Gastroesophageal sphincter (tissue), 4 donors: ENCODE data around the gene CLPTM1L. TPM values are rescaled to one million over a fixed set of nuclear protein-coding genes. Genes with fewer than 3 reads are reported as not detected.

Experiments
- ATAC-seq: fragments of 150-250 bp; one replicate; pipeline ENCODE4 v1.9.1; 2016; ENCODE audit warnings: mild to moderate bottlenecking, moderate library complexity
- H3K27ac ChIP-seq, 4 donors: fragments of 200-600 bp; sonication (generic) in 3 of 4; 1 replicate in 3 of 4; 2 replicates in 1 of 4; pipeline ENCODE4 v1.5.1; 2016 to 2019
- H3K27me3 ChIP-seq: fragments of 200-600 bp; sonication (generic); one replicate; pipeline ENCODE4 v1.5.1; 2019
- H3K36me3 ChIP-seq, 2 donors: fragments of 200-600 bp; sonication (generic); one replicate each; pipeline ENCODE4 v1.5.1; 2019; ENCODE audit warnings: control low read depth in 1 of 2
- H3K4me1 ChIP-seq, 3 donors: fragments of 200-600 bp; sonication (generic); 1 replicate in 2 of 3; 2 replicates in 1 of 3; pipeline ENCODE4 v1.5.1; 2016 to 2019; ENCODE audit warnings: control low read depth in 2 of 3
- H3K4me3 ChIP-seq, 2 donors: fragments of 200-600 bp; sonication (generic); one replicate each; pipeline ENCODE4 v1.5.1; 2019; ENCODE audit warnings: mild to moderate bottlenecking in 1 of 2, moderate library complexity in 1 of 2
- H3K9me3 ChIP-seq, 3 donors: fragments of 200-600 bp; sonication (generic); one replicate each; pipeline ENCODE4 v1.5.1; 2017 to 2019; ENCODE audit warnings: control low read depth in 2 of 3
- EP300 ChIP-seq: sonication (generic); formaldehyde crosslinking; IDR thresholded peaks from one replicate; pipeline ENCODE4 v1.6.1; 2017; ENCODE audit warnings: antibody characterized with exemption, mild to moderate bottlenecking
- POLR2A ChIP-seq, 2 donors: fragments of 450-650 bp; IDR thresholded peaks; one replicate each; pipeline ENCODE4 v1.6.1; 2017; ENCODE audit warnings: antibody characterized with exemption in 2 of 2, mild to moderate bottlenecking in 2 of 2, moderate library complexity in 1 of 2
- POLR2AphosphoS5 ChIP-seq: sonication (generic); formaldehyde crosslinking; IDR thresholded peaks from one replicate; pipeline ENCODE4 v1.6.1; 2017; ENCODE audit warnings: antibody characterized with exemption
- WGBS, 2 donors: methylation state at CpG; one replicate each; pipeline ENCODE4 v1.1.5; 2018; ENCODE audit warnings: low coverage in 1 of 2; 5-methylcytosine and 5-hydroxymethylcytosine counted together
- total RNA-seq, 4 donors: library from RNA; depleted of rRNA; stranded (reverse); fragments of >200 nt; gene quantifications; one replicate each; pipeline ENCODE4 v1.1.0, GENCODE V29; 2016
- TF ChIP-seq, protein P1 (sequence below), 4 experiments: fragments of 200-600 bp in 2 of 4; fragments of 450-650 bp in 2 of 4; sonication (generic) in 1 of 4; IDR thresholded peaks; one replicate each; pipeline ENCODE4 v1.5.1; 2017 to 2019; ENCODE audit warnings: antibody characterized with exemption in 4 of 4, mild to moderate bottlenecking in 2 of 4, moderate library complexity in 2 of 4

CLPTM1L gene
- total RNA-seq, 4 donors from 2014 or later: 83.9 to 131 (median 92.2) TPM

GRCh38 chr5:1322036-1322900, 22.6 kb downstream of the CLPTM1L start:
- 85 to 100% methylated on average over 3 to 4 of the region's 22 CpGs for WGBS, 2 donors
- H3K36me3 ChIP-seq: peaks cover 0 to 99% of the 10 kb centered on the region in 2 donors
- no peaks in the 10 kb centered on the region for H3K27me3 ChIP-seq

DNA sequence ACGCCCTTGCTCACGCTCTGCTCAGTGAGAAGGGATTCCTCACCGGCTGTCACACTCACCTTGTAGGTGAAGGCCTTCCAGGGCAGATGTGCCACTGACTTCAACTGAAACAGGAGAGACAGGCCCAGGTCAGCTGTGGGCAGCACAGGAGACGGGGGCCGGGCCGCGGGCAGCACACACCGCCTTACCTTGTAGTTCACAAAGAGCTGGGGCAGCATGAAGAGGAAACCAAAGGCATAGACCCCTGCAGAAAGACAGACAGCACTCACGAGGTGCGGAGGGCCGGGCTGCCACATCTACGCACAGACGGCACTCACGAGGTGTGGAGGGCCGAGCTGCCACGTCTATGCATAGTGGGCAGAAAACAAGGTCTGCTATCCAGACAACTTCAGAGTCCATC, 23.3 kb downstream of the CLPTM1L start:
- peaks cover 0 to 92% of the 10 kb centered on the region in 2 donors for H3K36me3 ChIP-seq

More at GRCh38 chr5:1322036-1322900, 22.6 kb downstream of the CLPTM1L start:
- no peak overlapping the region for H3K4me3 ChIP-seq
- TF ChIP-seq POLR2A (IDR thresholded peaks at IDR 0.05): no peak
- TF ChIP-seq, protein P1, sequence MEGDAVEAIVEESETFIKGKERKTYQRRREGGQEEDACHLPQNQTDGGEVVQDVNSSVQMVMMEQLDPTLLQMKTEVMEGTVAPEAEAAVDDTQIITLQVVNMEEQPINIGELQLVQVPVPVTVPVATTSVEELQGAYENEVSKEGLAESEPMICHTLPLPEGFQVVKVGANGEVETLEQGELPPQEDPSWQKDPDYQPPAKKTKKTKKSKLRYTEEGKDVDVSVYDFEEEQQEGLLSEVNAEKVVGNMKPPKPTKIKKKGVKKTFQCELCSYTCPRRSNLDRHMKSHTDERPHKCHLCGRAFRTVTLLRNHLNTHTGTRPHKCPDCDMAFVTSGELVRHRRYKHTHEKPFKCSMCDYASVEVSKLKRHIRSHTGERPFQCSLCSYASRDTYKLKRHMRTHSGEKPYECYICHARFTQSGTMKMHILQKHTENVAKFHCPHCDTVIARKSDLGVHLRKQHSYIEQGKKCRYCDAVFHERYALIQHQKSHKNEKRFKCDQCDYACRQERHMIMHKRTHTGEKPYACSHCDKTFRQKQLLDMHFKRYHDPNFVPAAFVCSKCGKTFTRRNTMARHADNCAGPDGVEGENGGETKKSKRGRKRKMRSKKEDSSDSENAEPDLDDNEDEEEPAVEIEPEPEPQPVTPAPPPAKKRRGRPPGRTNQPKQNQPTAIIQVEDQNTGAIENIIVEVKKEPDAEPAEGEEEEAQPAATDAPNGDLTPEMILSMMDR (IDR thresholded peaks at IDR 0.05): no peak
- no peak for TF ChIP-seq EP300
- no peak for TF ChIP-seq POLR2AphosphoS5
- no peak overlapping the region for H3K27ac ChIP-seq
- H3K4me1 ChIP-seq: no peaks in the 10 kb centered on the region
- H3K9me3 ChIP-seq: no peaks in the 10 kb centered on the region
- ATAC-seq: no peak

GRCh38 chr5:1320436-1321344, 24.2 kb downstream of the CLPTM1L start:
- Histone ChIP-seq H3K4me1 (peaks cover 0 to 10% (median 5%) of the 10 kb centered on the region in 3 donors), H3K27ac (no peak overlapping the region), H3K36me3 (peaks cover 0 to 83% of the 10 kb centered on the region in 2 donors), H3K4me3 (no peak overlapping the region), H3K27me3 (no peaks in the 10 kb centered on the region), H3K9me3 (no peaks in the 10 kb centered on the region)
- ATAC-seq: no peak
- no peak for TF ChIP-seq EP300
- no peak for TF ChIP-seq POLR2AphosphoS5
- no peak for TF ChIP-seq POLR2A (IDR thresholded peaks at IDR 0.05)
- TF ChIP-seq, protein P1 (IDR thresholded peaks at IDR 0.05): no peak
- 83 to 88% methylated on average over 6 to 17 of the region's 36 CpGs for WGBS, 2 donors

More for the DNA sequence above, 23.3 kb downstream of the CLPTM1L start:
- no peak overlapping the region for H3K4me3 ChIP-seq
- no peaks in the 10 kb centered on the region for H3K9me3 ChIP-seq
- WGBS, 2 donors: 87% methylated on average over 8 of the region's 16 CpGs; no CpG with 5 or more reads in 1 of the 2 donors
- H3K27ac ChIP-seq: no peak overlapping the region
- ATAC-seq: no peak
- H3K27me3 ChIP-seq: no peaks in the 10 kb centered on the region
- TF ChIP-seq POLR2AphosphoS5 (no peak), EP300 (no peak), POLR2A (IDR thresholded peaks at IDR 0.05) (no peak)
- TF ChIP-seq, protein P1 (IDR thresholded peaks at IDR 0.05): no peak
- peaks cover 0 to under 1% (median 0%) of the 10 kb centered on the region in 3 donors for H3K4me1 ChIP-seq

DNA sequence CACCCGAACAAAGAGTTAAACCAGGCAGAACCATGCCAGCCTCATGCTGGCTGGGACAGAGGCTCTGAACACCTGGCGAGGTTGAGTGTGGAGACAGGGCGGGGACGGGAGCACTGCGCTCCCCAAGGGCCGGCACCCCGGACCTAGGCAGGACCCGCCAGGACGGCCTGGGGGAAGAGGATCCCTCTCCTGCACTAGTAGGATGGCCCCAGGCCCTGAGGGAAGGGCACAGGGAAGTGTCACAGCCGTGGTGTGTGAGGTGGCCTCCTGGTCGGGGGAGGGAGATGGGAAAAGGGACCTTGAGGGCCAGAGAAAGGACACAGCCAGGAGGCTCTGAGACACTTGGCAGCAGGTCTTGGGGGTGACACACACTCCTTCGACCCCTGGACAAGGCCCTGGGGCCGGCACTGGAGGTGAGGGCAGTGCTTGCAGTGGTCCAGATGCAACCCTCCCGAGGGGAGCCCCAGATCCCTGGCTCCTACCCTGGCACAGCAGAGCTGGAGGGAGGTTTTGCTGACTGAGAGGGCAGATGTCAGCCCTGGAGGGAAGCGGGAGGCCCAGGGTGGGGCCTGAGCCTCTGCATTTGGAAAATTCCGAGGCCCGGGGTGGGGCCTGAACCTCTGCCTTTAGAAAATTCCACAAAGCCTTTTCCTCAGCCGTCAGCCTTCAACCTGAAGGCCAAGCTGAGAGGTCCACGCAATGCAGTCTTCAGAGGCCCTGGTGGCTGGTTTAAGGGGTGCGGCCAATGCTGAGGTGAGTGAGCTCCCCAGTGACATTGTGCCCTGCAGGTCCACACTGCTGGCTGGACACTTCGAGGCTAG, 25.3 kb downstream of the CLPTM1L start:
- Histone ChIP-seq H3K4me3 (no peak overlapping the region), H3K36me3 (peaks cover 0 to 72% of the 10 kb centered on the region in 2 donors)
- WGBS, 2 donors: 84 to 91% methylated on average over 6 to 14 of the region's 21 CpGs

More for the DNA sequence above, 25.3 kb downstream of the CLPTM1L start:
- no peak overlapping the region for H3K27ac ChIP-seq
- no peaks in the 10 kb centered on the region for H3K27me3 ChIP-seq
- ATAC-seq: no peak
- H3K4me1 ChIP-seq: peaks cover 0 to 17% (median 7%) of the 10 kb centered on the region in 3 donors
- TF ChIP-seq POLR2A (IDR thresholded peaks at IDR 0.05) (no peak), EP300 (no peak), POLR2AphosphoS5 (no peak)
- TF ChIP-seq, protein P1 (IDR thresholded peaks at IDR 0.05): no peak
- H3K9me3 ChIP-seq: no peaks in the 10 kb centered on the region
